PC-9 (cell line): ENCODE data around the gene KCNT2.
"Not testable (repeated sequence)": the region's sequence is repeated elsewhere in the genome, so short reads cannot be mapped to it uniquely, and the experiment has no call there.

Experiments used
- CTCF ChIP-seq: fragments of 200-600 bp; sonication (generic); conservative IDR thresholded peaks from 2 replicates; pipeline ENCODE4 v1.6.1; 2017; ENCODE audit warnings: mixed run types, antibody characterized with exemption, mild to moderate bottlenecking, moderate library complexity
- EZH2 ChIP-seq: fragments of 200-600 bp; sonication (generic); IDR thresholded peaks from 2 replicates; pipeline ENCODE4 v1.8.0; 2017; ENCODE audit warnings: antibody characterized with exemption, low read depth

GRCh38 chr1:196504224-196504623 is 104.0 kb downstream of the KCNT2 start:
- TF ChIP-seq EZH2, CTCF: not testable (repeated sequence)
